Neural crest cell (in vitro differentiated cells): Measurements from ENCODE around the gene PTPRG. TPM values are rescaled to one million over a fixed set of nuclear protein-coding genes. Genes with fewer than 3 reads are reported as not detected.
"Not testable (repeated sequence)": the region's sequence is repeated elsewhere in the genome, so short reads cannot be mapped to it uniquely, and the experiment has no call there.

Experiments used
- DNase-seq: peaks from one replicate; pipeline ENCODE4 v3.0.0; 2021; ENCODE audit warnings: low read depth, mixed read lengths, low spot score
- H3K27ac Mint-ChIP-seq: one replicate; pipeline ENCODE4 v1.8.0; 2021; ENCODE audit warnings: mild to moderate bottlenecking, mixed read lengths; ENCODE audit not compliant: unreplicated experiment
- H3K27me3 Mint-ChIP-seq: 2 replicates; pipeline ENCODE4 v1.8.0; 2021; ENCODE audit warnings: low read depth, mild to moderate bottlenecking, mixed read lengths
- H3K36me3 Mint-ChIP-seq: 2 replicates; pipeline ENCODE4 v1.8.0; 2021; ENCODE audit warnings: low read depth, mild to moderate bottlenecking, mixed read lengths
- H3K4me1 Mint-ChIP-seq: 2 replicates; pipeline ENCODE4 v1.8.0; 2021; ENCODE audit warnings: mixed read lengths
- H3K4me3 Mint-ChIP-seq: one replicate; pipeline ENCODE4 v1.8.0; 2021; ENCODE audit warnings: mild to moderate bottlenecking, mixed read lengths
- H3K9me3 Mint-ChIP-seq: 2 replicates; pipeline ENCODE4 v1.8.0; 2021; ENCODE audit warnings: mixed read lengths
- total RNA-seq: library from RNA; stranded (reverse); gene quantifications from 2 replicates; pipeline ENCODE4 v1.2.1, GENCODE V29; 2021
- TF ChIP-seq, protein P1 (sequence below): fragments of 200-600 bp; sonication (generic); conservative IDR thresholded peaks from 2 replicates; pipeline ENCODE4 v1.5.0; 2021; ENCODE audit warnings: antibody characterized with exemption, mild to moderate bottlenecking

The PTPRG gene
- total RNA-seq, 1 donor from 2014 or later: 41.2 TPM

GRCh38 chr3:61545716-61546115, 15.7 kb upstream of the PTPRG start:
- Mint-ChIP-seq H3K27ac (no peak overlapping the region), H3K9me3 (no peaks in the 10 kb centered on the region), H3K27me3 (peaks cover 3% of the 10 kb centered on the region), H3K36me3 (no peaks in the 10 kb centered on the region), H3K4me3 (no peak overlapping the region), H3K4me1 (peaks cover 14% of the 10 kb centered on the region)
- TF ChIP-seq, protein P1, sequence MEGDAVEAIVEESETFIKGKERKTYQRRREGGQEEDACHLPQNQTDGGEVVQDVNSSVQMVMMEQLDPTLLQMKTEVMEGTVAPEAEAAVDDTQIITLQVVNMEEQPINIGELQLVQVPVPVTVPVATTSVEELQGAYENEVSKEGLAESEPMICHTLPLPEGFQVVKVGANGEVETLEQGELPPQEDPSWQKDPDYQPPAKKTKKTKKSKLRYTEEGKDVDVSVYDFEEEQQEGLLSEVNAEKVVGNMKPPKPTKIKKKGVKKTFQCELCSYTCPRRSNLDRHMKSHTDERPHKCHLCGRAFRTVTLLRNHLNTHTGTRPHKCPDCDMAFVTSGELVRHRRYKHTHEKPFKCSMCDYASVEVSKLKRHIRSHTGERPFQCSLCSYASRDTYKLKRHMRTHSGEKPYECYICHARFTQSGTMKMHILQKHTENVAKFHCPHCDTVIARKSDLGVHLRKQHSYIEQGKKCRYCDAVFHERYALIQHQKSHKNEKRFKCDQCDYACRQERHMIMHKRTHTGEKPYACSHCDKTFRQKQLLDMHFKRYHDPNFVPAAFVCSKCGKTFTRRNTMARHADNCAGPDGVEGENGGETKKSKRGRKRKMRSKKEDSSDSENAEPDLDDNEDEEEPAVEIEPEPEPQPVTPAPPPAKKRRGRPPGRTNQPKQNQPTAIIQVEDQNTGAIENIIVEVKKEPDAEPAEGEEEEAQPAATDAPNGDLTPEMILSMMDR: no peak
- no peak for DNase-seq

GRCh38 chr3:61547625-61548024, 13.7 kb upstream of the PTPRG start:
- no peaks in the 10 kb centered on the region for H3K36me3 Mint-ChIP-seq
- TF ChIP-seq, protein P1: no peak
- peaks cover 9% of the 10 kb centered on the region for H3K4me1 Mint-ChIP-seq
- no peak for DNase-seq
- H3K4me3 Mint-ChIP-seq: no peak overlapping the region
- no peaks in the 10 kb centered on the region for H3K9me3 Mint-ChIP-seq
- no peak overlapping the region for H3K27ac Mint-ChIP-seq
- H3K27me3 Mint-ChIP-seq: no peaks in the 10 kb centered on the region

DNA sequence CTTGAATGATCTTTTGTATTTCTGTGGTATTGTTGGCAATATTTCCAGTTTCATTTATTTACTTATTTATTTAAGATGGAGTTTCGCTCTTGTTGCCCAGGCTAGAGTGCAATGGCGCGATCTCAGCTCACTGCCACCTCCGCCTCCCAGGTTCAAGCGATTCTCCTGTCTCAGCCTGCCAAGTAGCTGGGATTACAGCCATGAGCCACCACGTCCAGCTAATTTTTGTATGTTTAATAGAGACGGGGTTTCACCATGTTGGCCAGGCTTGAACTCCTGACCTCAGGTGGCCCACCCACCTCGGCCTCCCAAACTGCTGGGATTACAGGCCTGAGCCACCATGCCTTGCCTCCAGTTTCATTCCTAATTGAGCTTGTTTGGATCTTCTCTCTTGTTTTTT, 8.7 kb upstream of the PTPRG start:
- not testable (repeated sequence) for H3K9me3 Mint-ChIP-seq, H3K27me3 Mint-ChIP-seq, H3K4me1 Mint-ChIP-seq, H3K36me3 Mint-ChIP-seq, H3K4me3 Mint-ChIP-seq, H3K27ac Mint-ChIP-seq, DNase-seq

- no peak overlapping the region for H3K27ac Mint-ChIP-seq
- H3K27me3 Mint-ChIP-seq: peaks cover 9% of the 10 kb centered on the region
Measured at GRCh38 chr3:61559136-61559731, 2.1 kb upstream of the PTPRG start.

DNA sequence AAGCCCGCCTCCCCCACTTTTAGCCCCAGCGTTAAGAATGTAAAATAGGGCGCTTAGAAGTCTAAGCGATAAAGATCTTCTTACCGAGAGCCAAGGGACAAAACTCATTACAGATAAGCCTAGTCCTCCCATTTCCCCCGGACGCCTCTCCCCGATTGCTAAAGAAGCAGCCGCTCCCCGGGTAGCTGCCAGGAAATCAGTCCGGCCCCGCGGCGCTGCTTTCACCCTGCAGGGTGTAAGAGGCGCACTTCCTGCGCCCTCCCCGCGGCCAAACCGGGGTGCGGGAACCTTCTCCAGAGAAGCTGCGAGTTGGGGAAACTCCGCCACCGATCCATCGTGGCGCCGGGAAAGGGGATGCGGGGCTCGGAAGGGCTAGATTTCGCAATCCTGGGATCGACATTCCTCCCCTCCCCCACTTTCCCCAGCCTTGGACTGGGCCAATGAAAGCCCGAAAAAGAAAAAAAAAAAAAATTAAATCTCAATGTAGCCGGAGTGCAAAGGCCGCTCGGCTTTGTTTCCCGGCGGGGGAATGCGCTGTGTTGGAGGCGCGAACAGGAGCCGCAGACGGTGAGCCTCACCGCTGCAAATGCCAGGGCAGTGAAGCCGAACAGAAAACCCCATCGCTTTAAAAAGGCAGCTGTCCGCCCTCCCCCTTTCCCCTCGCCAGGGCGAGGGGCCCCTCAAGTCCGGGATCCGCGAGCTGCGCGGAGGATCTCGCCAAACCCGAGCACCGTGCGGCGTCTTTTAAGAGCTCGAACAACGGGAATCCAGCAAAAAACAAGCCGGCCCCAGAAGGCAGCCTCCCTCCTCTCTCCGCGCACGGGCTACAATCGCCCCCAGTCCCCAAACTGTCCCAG, 626 bp upstream of the PTPRG start:
- DNase-seq: peak; percentile 65
- Mint-ChIP-seq H3K27me3 (peaks cover 11% of the 10 kb centered on the region), H3K9me3 (peaks cover 2% of the 10 kb centered on the region), H3K4me1 (peaks cover 21% of the 10 kb centered on the region), H3K36me3 (peaks cover 2% of the 10 kb centered on the region), H3K27ac (peak overlapping the region; percentile 98), H3K4me3 (peak overlapping the region; percentile 99)
- TF ChIP-seq, protein P1: peak; percentile 34

More at GRCh38 chr3:61559136-61559731, 2.1 kb upstream of the PTPRG start:
- Mint-ChIP-seq H3K4me3 (peak overlapping the region; percentile 99), H3K9me3 (peaks cover 2% of the 10 kb centered on the region), H3K36me3 (peaks cover 2% of the 10 kb centered on the region), H3K4me1 (peaks cover 11% of the 10 kb centered on the region)
- no peak for DNase-seq
- TF ChIP-seq, protein P1: peak; percentile 26
